CMK (cell line): Measurements from ENCODE around the gene PLVAP.

Experiments
- DNase-seq: peaks from one replicate; pipeline ENCODE4 v3.0.0-alpha.2; 2010; ENCODE audit warnings: low read depth

Gene PLVAP, protein sequence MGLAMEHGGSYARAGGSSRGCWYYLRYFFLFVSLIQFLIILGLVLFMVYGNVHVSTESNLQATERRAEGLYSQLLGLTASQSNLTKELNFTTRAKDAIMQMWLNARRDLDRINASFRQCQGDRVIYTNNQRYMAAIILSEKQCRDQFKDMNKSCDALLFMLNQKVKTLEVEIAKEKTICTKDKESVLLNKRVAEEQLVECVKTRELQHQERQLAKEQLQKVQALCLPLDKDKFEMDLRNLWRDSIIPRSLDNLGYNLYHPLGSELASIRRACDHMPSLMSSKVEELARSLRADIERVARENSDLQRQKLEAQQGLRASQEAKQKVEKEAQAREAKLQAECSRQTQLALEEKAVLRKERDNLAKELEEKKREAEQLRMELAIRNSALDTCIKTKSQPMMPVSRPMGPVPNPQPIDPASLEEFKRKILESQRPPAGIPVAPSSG

DNA sequence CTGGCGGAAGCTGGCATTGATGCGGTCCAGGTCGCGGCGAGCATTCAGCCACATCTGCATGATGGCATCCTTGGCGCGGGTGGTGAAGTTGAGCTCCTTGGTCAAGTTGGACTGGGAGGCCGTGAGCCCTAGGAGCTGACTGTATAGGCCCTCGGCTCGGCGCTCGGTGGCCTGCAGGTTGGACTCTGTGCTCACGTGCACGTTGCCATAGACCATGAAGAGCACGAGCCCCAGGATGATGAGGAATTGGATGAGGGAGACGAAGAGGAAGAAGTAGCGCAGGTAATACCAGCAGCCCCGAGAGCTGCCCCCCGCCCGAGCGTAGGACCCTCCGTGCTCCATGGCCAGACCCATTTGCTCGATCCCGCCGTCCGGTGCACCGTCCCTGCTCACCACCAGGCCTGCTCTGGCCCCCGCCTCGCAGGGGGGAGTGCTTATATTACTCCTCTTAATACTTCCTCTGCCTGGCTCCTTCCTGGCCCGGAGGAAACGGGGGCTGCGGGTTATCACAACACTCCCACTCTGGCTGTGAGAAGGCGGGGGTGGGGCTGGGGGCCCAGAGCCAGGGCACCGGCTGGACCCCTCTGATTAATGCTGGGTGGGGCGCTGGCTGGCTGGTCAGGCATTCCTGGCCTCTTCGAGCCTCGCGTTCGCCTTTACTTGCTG lies at the start of gene PLVAP:
Gene PLVAP, minus strand, starts transcription at position 408 of the 666 bp plus-strand sequence. Its CDS starts 54 bp downstream, at position 354.
- no peak for DNase-seq

DNA sequence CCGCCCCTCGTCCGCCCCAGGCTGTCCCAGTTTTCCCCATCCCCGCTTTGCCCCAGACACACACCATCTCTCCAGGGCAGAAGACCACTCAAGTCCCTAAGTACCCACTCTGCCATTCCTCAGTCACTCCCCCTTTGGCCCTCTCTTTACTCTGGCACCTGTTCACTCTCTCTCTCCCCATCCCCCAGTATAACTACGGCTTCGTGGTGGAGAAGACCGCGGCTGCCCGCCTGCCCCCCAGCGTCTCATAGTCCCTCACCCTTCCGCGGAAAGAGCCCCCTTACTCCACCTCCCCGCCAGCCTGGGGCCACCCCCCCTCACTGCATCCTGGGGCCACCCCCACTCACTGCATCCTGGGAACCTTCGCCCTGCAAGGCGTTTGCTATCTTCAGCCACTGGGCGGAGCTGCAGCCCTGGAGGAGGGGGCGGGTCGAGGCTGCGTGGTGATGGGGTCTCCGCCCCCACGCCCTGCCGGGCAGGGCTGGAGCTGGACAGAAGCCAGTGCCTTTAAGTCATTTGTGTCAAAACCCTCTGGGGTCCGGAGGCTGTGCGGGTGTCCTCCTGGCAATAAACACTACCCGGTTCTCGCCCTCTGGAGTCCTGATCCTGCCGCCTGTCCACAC lies 47.7 kb upstream of the PLVAP start:
- DNase-seq: no peak

DNA sequence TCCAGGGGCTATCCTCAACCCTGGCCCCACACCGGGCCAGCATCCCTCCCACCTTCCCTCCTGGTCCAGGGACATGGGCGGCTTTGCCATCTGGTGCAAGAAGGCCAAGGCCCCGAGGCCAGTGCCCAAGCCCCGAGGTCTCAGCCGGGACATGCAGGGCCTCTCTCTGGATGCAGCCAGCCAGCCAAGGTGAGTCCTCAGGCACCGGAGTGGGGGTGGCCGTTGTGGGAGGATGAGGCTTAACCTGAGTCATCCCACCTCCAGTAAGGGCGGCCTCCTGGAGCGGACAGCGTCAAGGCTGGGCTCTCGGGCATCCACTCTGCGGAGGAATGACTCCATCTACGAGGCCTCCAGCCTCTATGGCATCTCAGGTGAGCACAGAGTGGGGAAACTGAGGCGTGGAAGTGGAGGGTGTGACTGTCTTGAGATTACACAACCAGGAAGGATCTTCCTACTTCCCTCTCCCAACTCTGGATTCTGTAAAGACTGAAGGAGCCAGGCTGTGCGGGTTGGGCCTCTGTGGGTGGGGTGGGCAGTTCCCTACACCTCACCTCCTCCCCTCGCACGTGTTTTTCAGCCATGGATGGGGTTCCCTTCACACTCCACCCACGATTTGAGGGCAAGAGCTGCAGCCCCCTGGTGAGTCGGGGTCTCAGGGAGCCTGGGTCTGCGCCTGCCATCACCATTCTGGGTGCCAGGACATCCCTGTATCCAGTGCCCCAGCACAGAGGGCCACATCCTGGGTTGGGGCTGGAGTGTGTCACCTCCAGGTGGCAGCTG lies 46.5 kb upstream of the PLVAP start:
- DNase-seq: no peak

DNA sequence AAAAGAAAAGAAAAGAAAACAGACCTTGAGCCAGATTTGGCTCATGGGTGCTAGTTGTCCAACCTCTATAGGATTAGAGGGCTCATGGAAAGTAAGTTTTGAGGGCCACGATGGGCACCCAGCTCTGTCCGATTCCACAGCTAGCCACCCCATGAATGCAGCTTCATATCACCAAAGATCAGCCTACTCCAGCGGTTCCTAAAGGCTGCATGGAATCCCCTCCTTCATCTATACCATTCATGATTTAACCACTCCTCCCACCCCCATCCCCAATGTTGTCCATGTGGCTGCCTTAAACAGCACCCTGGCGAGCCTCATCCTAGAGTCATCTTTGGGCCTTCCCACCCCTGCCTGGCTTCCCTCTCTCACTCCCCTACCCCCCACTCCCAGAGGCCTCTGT lies 44.8 kb upstream of the PLVAP start:
- DNase-seq: no peak

DNA sequence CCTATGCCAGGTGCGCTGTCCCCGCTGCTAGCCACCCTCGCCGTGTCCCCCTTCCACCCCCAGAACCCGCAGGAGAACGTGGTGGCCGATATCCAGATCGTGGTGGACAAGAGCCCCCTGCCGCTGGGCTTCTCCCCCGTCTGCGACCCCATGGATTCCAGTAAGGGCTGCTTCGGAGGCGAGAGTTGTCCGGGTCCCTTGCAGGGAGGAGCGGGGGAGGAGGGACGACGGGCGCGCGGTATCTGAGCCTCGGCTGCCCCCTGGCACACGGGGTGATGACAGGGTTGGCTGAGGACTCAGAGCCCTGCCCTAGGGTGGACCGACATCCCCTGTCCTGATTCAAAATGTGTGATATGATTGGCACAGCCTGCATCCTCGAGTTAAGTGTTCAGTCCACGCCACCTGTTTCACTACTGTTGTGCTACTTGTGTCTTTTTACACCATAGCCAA lies 43.4 kb upstream of the PLVAP start:
- DNase-seq: no peak

DNA sequence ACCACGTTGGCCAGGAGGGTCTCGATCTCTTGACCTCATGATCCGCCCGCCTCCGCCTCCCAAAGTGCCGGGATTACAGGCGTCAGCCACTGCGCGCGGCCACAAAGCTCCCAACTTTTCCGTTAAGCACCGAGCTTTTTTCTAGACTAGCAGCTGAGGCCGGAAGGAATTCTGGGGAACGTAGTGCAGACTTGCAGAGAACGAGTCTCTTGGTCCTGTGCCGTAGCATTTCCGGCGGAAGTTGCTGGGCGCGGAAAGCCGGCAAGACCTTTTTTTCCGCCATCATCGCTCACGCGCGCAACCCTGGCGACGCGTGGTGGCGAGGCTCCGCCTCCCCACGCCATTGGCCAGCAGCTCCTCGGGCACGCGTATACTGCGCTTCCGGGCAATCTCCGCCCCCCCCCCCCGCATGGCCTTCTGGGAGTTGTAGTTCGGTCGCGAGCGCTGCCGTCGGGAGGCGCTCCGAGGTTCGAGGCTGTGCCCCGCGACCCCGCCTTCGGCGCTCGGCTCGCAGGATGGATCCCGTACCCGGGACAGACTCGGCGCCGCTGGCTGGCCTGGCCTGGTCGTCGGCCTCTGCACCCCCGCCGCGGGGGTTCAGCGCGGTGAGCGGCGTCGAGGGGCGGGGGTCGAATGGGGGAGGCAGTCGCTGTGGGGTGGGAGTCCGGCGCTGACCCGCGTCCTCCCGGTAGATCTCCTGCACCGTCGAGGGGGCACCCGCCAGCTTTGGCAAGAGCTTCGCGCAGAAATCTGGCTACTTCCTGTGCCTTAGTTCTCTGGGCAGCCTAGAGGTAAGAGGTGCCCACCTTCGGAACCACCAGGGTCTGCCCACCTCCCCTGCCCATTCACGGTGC lies 42.7 kb upstream of the PLVAP start, which contains the start of gene MVB12A:
Gene MVB12A, plus strand, starts transcription at position 427 of the 854 bp plus-strand sequence. Its CDS starts 89 bp downstream, at position 516.
- DNase-seq: peak; percentile 95

DNA sequence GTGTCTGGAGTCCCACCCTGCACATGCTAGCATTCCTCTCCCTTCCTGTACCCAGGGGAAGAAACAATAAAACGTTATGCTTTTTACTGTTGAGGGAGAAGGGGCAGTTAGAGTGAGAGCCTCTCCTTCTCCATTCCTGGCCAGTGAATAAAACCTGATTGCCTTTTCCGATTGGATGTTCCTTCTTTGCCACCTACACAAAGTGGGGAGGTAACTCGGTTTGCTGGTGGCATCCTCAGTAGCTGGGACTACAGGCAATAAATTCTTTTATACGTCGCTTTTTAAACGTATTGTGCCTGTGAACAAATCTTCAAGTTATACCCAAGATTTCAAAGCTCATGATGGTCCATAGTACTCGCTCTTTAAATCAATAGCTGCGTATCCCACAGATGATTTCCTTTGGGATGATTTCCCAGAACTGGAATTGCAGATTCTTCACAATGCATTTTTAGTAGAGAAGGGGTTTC lies 42.0 kb upstream of the PLVAP start:
- no peak for DNase-seq

DNA sequence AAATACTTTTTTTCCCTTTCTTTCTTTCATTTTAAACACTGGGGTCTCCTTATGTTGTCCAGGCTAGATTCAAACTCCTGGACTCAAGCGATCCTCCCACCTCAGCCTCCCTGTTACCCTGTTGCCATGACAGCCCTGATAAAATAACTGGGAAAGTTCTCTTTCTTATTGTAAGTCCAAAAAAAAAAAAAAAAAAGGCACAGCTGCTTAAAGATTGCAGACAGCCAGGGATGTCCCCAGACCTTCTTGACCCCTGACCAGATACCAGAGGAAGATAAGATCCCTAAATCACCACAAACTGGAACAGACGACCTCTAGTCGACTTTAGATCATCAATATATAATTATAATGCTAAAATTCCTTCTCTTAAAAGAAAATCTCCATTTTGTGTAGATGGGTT lies 41.6 kb upstream of the PLVAP start:
- no peak for DNase-seq

DNA sequence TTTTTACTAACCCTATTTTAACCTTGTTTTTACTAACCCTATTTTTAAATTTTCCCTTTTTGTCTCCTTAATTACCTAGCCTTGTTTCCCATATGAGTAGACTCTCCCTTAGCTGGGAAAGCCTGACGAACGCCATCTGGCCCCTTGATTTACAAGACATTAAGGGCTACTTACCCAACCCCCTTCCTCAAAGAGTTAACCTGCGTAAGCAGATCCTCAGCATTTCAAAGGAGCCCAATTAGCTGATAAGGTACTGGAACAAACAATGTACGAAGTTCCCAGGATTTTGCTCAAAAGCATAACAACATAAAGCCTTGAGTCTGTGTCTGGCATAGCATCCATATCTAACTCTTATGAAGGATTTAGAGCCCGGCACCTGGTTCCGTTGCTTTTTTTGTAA lies 38.0 kb upstream of the PLVAP start:
- no peak for DNase-seq

DNA sequence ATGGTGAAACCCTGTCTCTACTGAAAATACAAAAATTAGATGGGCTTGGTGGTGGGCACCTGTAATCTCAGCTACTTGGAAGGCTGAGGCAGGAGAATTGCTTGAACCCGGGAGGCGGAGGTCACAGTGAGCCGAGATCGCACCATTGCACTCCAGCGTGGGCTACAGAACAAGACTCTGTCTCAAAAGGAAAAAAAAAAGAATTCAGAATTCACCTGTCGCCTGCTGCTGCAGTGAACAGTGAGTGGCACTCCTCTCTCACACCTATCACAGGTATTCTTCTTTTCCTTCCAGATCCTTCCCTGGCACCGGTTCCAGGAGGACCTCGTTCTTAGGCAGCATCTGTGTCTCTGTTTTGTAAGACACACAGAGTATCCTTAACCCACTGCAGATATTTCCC lies 37.0 kb upstream of the PLVAP start:
- no peak for DNase-seq

DNA sequence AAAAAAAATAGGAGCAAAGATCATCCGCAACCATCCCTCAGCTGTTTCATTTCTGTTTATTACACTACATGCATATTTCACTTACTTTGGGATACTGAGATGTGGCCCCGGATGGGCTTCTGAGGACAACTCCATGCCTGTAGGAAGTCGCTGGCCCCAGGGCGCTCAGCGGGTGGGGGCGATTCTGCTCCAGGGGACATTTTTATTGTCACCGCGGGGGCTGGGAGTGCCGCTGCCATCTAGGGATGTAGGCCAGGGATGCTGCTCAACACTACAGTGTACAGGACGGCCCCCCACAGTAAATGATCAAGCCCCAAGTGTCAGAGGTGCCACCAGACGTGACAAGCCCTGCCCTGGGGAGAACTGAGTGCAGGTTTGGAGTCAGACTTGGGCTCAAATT lies 34.7 kb upstream of the PLVAP start:
- no peak for DNase-seq

DNA sequence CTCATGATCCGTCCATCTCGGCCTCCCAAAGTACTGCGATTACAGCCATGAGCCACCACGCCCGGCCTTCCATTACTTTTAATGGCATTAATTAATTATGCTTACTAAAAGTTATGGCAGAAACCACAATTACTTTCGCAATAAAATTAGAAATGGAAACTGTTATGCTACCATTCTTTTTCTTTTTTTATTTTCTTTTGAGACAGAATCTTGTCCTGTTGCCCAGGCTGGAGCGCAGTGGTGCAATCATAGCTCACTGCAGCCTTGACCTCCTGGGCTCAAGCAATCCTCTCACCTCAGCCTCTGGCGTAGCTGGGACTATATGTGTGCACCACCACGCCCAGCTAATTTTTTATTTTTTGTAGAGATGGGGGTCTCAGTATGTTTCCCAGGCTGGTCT lies 32.8 kb upstream of the PLVAP start:
- no peak for DNase-seq

DNA sequence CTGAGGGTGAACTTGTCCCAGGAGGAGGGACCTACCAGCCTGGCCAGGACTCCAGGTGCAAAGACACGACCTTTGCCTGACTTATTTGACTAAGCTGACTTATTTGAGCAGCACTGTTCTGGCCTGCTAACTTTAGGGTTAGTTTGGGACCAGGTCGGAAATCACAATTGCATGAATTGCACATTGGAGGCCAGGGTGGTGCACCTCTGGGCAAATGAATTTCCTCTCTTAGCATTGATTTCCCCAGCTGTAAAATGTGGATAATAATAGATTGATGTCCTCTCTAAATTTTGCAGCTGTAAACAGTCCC lies 29.7 kb upstream of the PLVAP start:
- no peak for DNase-seq

DNA sequence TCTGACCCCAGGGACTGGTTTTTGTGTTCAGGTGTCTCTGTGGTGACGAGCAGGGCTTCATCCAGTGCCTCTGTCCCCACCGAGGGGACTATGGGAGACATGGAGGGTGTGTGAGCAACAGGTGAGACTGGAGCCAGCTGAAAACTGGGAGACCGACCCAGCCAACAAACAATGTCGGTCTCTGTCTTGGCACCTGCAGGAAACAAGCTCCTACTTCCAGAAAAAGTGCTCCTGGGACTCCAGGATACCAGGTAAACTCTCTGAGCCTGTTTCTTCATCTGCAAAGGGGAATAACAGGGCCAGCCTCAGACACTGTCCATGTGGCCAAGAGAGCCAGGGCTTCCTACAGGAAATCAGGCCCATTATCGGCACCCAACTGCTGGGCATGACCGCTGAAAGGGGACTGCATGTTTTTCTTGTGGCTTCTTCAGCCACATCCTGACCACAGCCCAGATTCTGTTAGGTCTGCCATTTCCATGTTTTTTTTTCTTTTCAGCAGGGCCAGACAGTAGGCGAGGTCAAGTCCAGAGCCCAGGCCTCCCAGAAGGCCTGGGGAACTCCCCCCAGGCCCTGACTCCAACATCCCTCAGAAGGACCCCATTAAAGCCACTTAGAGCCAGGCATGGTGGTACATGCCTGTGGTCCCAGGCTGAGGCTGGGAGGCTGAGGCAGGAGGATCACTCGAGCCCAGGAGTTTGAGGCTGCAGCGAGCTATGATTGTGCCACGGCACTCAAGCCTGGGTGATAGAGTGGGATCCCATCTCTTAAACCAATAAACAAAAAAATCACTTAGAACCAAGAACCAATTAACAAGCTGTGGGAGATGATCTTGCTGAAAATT lies 29.1 kb upstream of the PLVAP start:
- peak; percentile 83 for DNase-seq

DNA sequence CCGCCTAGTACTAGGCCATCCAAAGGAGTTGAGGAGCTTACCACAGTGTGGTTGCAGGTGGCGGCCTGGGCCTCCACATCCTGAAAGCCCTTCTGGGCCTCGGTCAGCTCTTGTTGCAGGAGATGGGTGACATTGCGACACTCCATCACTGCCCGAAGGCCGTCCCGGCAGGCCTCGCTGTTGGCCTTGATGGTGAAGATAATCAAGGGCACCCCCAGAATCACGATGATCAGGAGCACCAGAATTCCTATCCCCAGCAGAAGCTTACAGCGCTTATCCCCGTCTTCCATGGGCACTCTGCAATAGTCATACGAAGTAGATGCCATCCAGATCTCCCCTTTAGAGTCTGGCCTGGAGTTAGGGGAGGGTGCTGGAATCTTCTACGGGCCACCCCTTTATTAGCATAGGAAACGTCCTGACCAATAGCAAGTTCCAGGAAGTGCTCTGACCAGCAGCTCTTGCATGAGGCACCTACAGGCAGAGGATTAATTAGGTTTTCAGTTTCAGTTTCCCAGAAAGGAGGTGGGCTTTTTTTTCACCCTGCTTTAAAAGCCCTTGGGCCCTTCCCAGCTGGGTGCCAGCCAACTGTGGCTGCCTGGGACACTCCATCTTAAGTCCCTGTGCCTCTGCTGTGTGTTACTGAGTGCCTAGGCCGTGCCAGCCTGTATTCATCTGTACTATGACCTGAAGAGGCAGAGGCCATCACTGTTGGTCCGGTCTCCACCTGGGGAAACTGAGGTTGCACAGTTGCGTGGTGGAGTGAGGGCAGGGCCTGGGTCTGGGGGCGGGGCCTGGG lies 28.3 kb upstream of the PLVAP start, which contains the start of gene BST2:
Gene BST2, minus strand, starts transcription at position 381 of the 796 bp plus-strand sequence. Its CDS starts 55 bp downstream, at position 326.
- no peak for DNase-seq

DNA sequence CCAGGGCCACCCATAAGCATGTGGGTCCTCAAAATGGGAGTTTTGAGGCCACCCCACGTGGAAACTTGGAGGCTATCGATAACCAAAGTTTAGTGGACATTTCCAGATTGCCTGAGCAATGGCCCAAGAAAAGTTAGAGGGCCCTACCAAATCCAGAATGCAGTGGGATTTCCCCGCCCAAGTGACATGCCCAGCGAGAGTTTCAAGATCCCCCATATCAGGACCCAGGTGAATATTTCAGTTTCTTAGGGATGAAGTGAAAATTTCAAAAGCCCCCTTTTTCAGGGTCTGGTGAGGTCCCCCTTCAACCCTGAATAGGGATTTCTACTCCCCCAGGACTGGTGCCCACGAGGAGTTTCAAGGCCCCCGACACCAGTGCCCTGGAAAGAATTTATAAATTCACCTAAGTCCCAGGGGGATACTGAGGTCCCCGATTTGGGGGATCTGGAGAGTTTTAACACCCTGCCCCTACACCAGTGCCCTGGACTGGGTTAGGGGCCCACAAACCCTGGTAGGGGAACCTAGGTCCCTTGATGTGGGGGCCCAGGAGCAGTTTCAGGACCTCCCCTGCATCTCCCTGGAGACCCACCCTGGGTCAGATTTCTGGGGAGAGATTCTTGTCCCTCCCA lies 27.6 kb upstream of the PLVAP start:
- no peak for DNase-seq

DNA sequence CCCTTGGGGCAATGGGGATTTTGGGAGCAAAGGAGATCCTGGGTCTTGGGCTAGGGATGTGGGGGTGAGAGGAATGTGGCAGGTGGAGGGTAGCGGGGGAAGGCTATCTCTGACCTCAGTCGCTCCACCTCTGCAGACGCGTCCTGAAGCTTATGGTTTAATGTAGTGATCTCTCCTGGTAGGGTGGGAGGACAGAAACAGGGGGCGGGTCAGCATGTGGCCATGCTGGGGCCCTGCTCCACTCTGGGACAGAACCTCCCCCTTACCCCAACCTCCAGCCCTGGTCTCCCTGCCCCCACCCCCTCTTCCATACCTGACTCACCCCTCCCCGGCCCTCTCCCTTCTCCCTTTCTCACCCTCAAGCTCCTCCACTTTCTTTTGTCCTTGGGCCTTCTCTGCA lies 26.9 kb upstream of the PLVAP start:
- DNase-seq: no peak

DNA sequence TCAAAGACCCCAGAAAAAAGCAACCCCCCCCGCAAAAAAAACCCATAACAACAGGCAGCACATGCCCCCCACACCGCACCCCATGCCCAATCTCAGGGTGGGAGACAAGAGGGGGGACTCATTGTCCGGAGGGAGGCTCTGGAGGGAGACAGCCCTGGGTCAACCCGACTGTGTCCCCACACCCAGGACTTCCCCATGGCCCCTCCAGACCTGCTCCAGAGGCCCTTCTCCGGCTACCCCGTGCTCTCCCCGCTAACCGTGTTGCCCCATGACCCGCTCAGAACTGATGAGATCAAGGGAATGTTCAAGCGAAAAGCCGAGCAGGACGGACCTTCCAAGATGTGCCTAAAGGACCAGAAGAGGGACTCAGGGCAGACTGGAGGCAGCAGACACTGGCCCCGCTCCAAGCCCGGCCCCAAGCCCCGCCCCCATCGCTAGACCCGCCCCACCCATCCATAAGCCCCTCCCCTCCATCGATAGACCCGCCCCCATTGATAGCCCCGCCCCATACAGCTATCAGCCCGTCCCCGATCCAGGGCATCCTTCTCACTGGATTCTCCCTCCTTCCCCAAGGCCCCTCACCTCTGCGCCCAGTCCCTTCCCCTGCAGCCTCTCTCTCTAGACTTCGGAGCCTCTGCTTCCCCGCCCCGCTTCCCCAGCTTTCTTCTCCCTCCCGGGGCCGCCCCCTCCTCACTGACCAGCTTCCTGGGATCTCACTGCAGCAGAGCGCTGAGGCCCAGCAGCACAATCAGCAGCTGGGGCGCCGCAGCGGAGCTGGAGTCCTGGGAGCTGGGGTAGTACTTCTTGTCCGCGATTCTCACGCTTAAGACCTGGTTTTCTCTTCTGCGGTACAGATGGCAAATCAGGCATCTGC lies 26.1 kb upstream of the PLVAP start:
- no peak for DNase-seq
